Measurements from ENCODE around the gene ITGB5.

DNA sequence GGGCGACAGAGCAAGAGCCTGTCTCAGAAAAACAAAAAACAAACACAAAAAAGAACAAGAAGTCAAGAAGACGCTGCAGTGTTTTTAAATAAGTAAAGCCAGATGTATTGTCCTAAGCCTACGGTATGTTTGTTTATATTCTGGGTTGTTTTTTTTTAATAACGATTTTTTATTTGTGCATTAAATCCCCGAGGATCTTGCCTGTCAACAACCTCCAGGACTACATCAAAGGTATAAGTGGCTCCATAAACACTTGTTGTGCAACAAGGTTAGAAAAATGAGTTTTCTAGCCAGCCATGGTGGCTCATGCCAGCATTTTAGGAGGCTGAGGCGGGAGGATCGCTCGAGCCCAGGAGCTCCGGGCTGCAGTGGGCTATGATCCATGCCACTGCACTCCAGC is 26.1 kb downstream of the ITGB5 start:
- TF ChIP-seq POLR2A (IDR thresholded peaks at IDR 0.05), result no peak
- TF ChIP-seq, protein P1, sequence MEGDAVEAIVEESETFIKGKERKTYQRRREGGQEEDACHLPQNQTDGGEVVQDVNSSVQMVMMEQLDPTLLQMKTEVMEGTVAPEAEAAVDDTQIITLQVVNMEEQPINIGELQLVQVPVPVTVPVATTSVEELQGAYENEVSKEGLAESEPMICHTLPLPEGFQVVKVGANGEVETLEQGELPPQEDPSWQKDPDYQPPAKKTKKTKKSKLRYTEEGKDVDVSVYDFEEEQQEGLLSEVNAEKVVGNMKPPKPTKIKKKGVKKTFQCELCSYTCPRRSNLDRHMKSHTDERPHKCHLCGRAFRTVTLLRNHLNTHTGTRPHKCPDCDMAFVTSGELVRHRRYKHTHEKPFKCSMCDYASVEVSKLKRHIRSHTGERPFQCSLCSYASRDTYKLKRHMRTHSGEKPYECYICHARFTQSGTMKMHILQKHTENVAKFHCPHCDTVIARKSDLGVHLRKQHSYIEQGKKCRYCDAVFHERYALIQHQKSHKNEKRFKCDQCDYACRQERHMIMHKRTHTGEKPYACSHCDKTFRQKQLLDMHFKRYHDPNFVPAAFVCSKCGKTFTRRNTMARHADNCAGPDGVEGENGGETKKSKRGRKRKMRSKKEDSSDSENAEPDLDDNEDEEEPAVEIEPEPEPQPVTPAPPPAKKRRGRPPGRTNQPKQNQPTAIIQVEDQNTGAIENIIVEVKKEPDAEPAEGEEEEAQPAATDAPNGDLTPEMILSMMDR (IDR thresholded peaks at IDR 0.05), result no peak
- no peak for TF ChIP-seq POLR2AphosphoS5 (IDR thresholded peaks at IDR 0.05; ENCODE audit: insufficient read depth in 1 of 2, low read depth in 1 of 2)
